NCI-H1105 treated with DMSO at 0.1 percent for 48 hours (cell line): ENCODE data around the gene SPSB3.
"Not testable (repeated sequence)": the region's sequence is repeated elsewhere in the genome, so short reads cannot be mapped to it uniquely, and the experiment has no call there.

Source experiments
- DNase-seq: peaks from one replicate; lab custom pipeline; 2025; lab: John Stamatoyannopoulos, UW

Gene SPSB3

GRCh38 chr16:1741553-1742165, 40.7 kb downstream of the SPSB3 start:
- DNase-seq = no peak

GRCh38 chr16:1740781-1741490, 41.4 kb downstream of the SPSB3 start:
- DNase-seq = no peak

- no peak for DNase-seq
These were observed 42.1 kb downstream of the SPSB3 start for GRCh38 chr16:1740234-1740633.

- no peak for DNase-seq
These were observed 47.6 kb downstream of the SPSB3 start for GRCh38 chr16:1734816-1735215.

GRCh38 chr16:1734123-1734522, 48.2 kb downstream of the SPSB3 start:
- no peak for DNase-seq

- DNase-seq = not testable (repeated sequence)
These were observed 49.8 kb downstream of the SPSB3 start for GRCh38 chr16:1732551-1732987.

GRCh38 chr16:1732071-1732470, 50.3 kb downstream of the SPSB3 start:
- DNase-seq = no peak

GRCh38 chr16:1731603-1732002, 50.8 kb downstream of the SPSB3 start:
- no peak for DNase-seq

- no peak for DNase-seq
These were observed 51.3 kb downstream of the SPSB3 start for GRCh38 chr16:1731073-1731472.

GRCh38 chr16:1729445-1729844, 52.9 kb downstream of the SPSB3 start:
- DNase-seq = no peak

- no peak for DNase-seq
These were observed 53.3 kb downstream of the SPSB3 start for GRCh38 chr16:1729026-1729425.

GRCh38 chr16:1727651-1728624, 54.4 kb downstream of the SPSB3 start:
- DNase-seq = no peak
